GM10266 (cell line): ENCODE results near the gene AGAP1.

ENCODE experiments used
- DNase-seq: peaks from one replicate; pipeline ENCODE4 v3.0.0; 2012; ENCODE audit errors: extremely low spot score
- TF ChIP-seq, protein P1 (sequence below): IDR thresholded peaks from 2 replicates; pipeline ENCODE4 v1.5.1; 2012; ENCODE audit warnings: mild to moderate bottlenecking, low read depth; ENCODE audit not compliant: control insufficient read depth, insufficient read depth; ENCODE audit errors: missing control alignments

Gene AGAP1

DNA sequence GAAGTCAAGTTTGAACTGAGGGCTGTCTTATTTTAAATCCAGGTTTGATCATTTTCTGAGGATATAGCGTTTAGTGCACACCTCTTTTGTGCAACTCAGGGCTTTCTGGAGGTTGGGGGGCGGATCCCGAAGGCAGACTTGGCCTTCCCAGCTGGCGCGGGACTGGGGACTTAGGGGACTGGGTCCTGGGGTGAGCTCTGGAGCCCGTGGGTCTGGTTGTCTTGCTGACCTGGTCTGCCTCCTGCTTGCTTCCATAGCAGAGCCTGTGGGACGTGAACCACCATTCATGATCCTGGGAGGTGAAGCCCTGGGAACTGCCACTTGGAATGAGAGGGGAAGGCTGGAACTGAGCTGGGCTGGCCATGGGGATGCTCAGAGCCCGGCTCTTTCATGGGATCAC lies 63.1 kb downstream of the AGAP1 start:
- DNase-seq = no peak
- TF ChIP-seq, protein P1, sequence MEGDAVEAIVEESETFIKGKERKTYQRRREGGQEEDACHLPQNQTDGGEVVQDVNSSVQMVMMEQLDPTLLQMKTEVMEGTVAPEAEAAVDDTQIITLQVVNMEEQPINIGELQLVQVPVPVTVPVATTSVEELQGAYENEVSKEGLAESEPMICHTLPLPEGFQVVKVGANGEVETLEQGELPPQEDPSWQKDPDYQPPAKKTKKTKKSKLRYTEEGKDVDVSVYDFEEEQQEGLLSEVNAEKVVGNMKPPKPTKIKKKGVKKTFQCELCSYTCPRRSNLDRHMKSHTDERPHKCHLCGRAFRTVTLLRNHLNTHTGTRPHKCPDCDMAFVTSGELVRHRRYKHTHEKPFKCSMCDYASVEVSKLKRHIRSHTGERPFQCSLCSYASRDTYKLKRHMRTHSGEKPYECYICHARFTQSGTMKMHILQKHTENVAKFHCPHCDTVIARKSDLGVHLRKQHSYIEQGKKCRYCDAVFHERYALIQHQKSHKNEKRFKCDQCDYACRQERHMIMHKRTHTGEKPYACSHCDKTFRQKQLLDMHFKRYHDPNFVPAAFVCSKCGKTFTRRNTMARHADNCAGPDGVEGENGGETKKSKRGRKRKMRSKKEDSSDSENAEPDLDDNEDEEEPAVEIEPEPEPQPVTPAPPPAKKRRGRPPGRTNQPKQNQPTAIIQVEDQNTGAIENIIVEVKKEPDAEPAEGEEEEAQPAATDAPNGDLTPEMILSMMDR = no peak

DNA sequence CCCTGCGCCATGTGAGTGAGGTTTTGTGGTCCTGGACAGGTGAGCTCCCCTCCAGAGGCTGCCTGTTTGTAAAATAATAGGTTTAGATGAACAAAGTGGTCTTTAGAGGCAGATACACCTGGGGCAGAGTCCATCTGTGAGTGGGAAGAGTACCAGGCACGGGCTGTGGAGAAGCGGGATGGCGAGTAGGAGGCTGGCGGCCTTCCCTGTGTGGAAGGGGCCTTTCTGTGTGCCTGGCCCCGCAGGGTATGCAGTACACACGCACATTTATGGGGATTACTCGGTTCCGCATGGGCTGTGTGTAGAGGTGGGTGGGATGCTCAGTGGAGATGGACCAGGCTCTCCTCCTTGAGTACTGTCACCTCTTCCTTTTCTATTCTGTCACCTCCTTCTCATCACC lies 64.1 kb downstream of the AGAP1 start:
- TF ChIP-seq, protein P1 = no peak
- no peak for DNase-seq

DNA sequence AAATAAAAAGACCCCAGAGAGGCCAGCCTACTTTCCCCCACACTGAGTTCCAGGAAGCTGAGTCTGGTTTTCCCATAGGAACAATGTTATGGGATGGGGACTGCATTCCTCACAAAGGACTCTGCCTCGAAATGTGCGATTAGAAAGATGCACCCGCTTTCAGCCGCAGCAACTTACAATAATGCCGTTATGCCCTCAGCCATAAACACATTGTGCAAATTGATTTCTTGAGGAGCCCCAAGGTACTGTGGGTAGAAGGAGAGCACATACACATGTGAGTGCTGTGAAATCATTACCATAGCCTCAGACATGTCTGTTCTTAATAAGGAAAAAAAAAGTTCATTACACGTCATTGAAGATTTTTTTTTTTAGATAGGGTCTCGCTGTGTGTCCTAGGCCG lies 64.7 kb downstream of the AGAP1 start:
- no peak for DNase-seq

DNA sequence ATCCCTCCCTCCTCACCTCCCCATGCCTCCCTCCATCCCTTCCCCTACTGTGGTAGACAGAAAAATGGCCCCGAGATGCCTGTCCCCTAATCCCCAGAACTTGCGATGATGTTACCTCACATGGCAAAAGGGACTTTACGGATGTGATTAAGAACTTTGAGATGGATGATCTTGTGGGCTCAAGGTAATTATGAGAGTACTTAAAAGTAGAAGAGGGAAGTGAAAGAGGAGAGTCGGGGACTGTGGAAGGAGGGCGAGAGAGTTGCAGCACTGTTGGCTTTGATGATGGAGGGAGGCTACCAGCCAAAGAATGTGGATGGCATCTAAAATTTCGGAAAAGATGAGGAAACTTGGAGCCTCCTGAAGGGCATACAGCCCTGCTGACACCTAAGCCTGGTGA lies 66.5 kb downstream of the AGAP1 start:
- TF ChIP-seq, protein P1 = no peak
- no peak for DNase-seq

More for the DNA sequence above, 64.7 kb downstream of the AGAP1 start:
- TF ChIP-seq, protein P1 = no peak

DNA sequence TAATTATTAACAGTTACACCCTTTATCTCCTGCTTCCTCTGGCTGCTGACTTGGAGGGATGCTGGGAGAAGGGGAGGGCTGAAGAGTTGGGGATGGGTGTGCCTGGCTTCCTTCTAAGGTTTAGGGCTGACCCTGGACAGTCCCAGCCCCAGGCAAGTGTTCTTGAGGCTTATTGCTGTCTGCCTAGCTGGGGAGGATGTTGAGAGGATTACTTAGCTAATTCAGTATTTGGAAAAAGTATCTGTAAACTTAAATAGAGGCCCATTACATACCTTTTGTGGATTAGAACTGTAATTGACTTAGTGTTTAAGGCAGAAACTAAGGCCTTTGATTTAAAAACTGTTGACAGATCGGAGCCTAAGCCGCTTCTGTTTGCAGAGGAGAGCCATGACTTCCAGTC lies 67.6 kb downstream of the AGAP1 start:
- TF ChIP-seq, protein P1 = no peak
- DNase-seq = no peak

DNA sequence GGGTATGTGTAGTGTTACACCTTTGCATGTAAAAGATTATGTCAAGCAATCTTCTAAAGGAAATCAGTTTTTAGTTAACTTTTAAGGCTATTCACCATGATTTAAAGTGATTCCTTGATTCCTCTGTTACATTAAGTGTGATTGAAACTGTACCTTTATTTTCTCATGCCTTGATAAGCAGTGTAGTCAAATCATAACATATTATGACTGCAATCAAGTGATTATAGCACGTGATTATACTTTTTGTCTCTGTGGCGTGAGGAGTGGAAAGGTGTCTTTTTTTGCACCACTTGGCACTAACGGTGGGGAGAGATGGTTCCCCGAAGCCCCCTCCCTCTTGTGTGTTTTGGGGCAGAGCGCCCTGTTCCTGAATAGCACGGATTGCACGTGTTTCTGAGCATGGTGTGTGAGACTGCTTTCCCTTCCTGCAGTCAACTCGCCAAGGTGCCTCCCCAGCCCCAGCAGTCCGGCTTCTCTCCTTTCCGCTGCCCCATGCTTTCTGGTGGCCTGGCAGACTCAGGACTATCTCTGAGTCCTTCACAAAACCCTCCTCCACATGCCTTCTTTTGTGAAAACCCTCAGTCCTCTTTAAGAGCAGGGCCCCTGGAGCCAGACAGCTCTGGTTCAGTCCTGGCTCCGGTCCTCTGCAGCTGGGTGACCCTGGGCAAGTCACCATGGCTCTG lies 68.4 kb downstream of the AGAP1 start:
- DNase-seq = no peak
- TF ChIP-seq, protein P1 = no peak

DNA sequence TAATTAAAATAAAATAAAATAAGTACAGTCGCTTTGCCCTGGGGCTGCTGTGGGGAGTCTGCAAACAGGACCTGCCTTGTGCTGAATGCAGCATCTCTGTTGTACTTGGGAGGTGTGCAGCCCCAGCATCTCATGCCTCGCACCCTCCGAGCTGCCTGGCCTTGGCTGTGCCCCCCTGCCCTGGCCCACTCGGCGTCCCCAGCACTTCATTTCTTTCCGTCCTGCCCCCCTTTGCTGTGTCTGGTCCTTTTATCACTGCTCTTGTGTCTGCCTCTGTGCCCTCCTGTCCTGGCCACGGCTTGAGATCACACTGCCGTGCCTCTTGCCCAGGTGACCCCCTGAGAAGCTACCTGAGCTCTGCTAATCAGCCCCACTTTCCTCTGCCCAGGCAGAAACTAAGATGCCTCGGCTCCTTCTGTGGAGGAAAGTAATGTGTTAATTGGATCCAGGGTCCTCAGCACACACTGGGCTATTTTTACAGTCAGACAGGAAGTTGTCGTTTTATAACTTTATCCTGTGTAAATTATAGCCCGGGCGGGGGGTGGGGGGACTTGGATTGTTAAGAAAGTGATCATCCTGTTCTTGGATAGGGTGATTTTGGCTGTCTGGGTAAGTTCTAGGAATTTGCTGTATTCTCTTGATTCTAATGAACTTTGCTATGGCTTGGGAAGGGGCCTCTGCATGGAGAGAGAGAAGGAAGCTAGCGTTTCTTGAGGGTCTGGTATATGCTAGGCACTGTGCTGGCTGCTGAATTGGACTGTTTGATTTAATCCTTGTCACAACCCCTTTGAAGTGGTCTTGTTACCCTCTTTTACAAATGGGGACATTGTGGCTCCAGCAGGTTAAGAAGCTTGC lies 69.4 kb downstream of the AGAP1 start:
- no peak for DNase-seq
- TF ChIP-seq, protein P1 = no peak
